OCI-LY1 (cell line): ENCODE data around the gene KLF8.

Experiments
- H2AFZ ChIP-seq: fragments of 200-600 bp; sonication (generic), shearing (Covaris generic); 2 replicates; pipeline ENCODE4 v1.6.0; 2014; ENCODE audit warnings: antibody characterized with exemption, mild to moderate bottlenecking, low read length
- H3F3A ChIP-seq: fragments of 200-600 bp; sonication (generic), shearing (Covaris generic); 2 replicates; pipeline ENCODE4 v1.6.0; 2014; ENCODE audit warnings: mild to moderate bottlenecking, antibody characterized with exemption, low read length, moderate library complexity; ENCODE audit not compliant: insufficient read depth
- H3K27ac ChIP-seq: fragments of 200-600 bp; sonication (generic); 2 replicates; pipeline ENCODE4 v1.5.1; 2014; ENCODE audit warnings: low read length, mixed run types, mild to moderate bottlenecking, low read depth; ENCODE audit not compliant: poor library complexity, severe bottlenecking
- H3K27me3 ChIP-seq: fragments of 200-600 bp; sonication (generic); 2 replicates; pipeline ENCODE4 v1.6.0; 2014; ENCODE audit warnings: antibody characterized with exemption, mild to moderate bottlenecking, low read length, moderate library complexity; ENCODE audit not compliant: insufficient read depth
- H3K36me3 ChIP-seq: fragments of 200-600 bp; sonication (generic); 2 replicates; pipeline ENCODE4 v1.6.1; 2014; ENCODE audit warnings: mild to moderate bottlenecking, antibody characterized with exemption, low read length, moderate library complexity, mixed read lengths; ENCODE audit not compliant: insufficient read depth
- H3K4me1 ChIP-seq: fragments of 200-600 bp; sonication (generic); 2 replicates; pipeline ENCODE4 v1.5.1; 2014; ENCODE audit warnings: mild to moderate bottlenecking, low read length, moderate library complexity; ENCODE audit not compliant: insufficient read depth, severe bottlenecking
- H3K4me2 ChIP-seq: fragments of 200-600 bp; sonication (generic), shearing (Covaris generic); 2 replicates; pipeline ENCODE4 v1.6.1; 2014; ENCODE audit warnings: low read length
- H3K4me3 ChIP-seq: fragments of 200-600 bp; sonication (generic); 2 replicates; pipeline ENCODE4 v1.5.1; 2014; ENCODE audit warnings: low read length, low read depth, mild to moderate bottlenecking, mixed read lengths; ENCODE audit not compliant: poor library complexity, severe bottlenecking
- H3K79me2 ChIP-seq: fragments of 200-600 bp; shearing (Covaris generic); 2 replicates; pipeline ENCODE4 v1.6.1; 2016; ENCODE audit warnings: mixed run types, low read length, mixed read lengths; ENCODE audit not compliant: insufficient read depth
- H3K9ac ChIP-seq: fragments of 200-600 bp; sonication (generic), shearing (Covaris generic); 2 replicates; pipeline ENCODE4 v1.6.1; 2014; ENCODE audit warnings: mild to moderate bottlenecking, low read length, mixed read lengths
- H3K9me2 ChIP-seq: fragments of 200-600 bp; sonication (generic), shearing (Covaris generic); 2 replicates; pipeline ENCODE4 v1.6.1; 2014; ENCODE audit warnings: low read depth, mild to moderate bottlenecking, low read length, mixed read lengths
- H3K9me3 ChIP-seq: fragments of 200-600 bp; shearing (Covaris generic); 2 replicates; pipeline ENCODE4 v1.6.1; 2014; ENCODE audit warnings: low read length, mixed read lengths
- H4K20me1 ChIP-seq: fragments of 200-600 bp; sonication (generic), shearing (Covaris generic); 2 replicates; pipeline ENCODE4 v1.6.0; 2016; ENCODE audit warnings: mild to moderate bottlenecking, low read length; ENCODE audit not compliant: insufficient read depth
- CTCF ChIP-seq: fragments of 200-600 bp; sonication (generic), shearing (Covaris generic); IDR thresholded peaks from 2 replicates; pipeline ENCODE4 v1.5.1; 2017; ENCODE audit warnings: mild to moderate bottlenecking, antibody characterized with exemption, low read length, moderate library complexity, mixed read lengths
- EZH2 ChIP-seq: fragments of 200-600 bp; sonication (generic), shearing (Covaris generic); IDR thresholded peaks from 2 replicates; pipeline ENCODE4 v1.8.0; 2017; ENCODE audit warnings: borderline replicate concordance, mixed run types, mild to moderate bottlenecking, antibody characterized with exemption, low read length, moderate library complexity, mixed read lengths

Gene KLF8

GRCh38 chrX:56288608-56289007 lies 56.5 kb downstream of the KLF8 start:
- Histone ChIP-seq H4K20me1 (no peaks in the 10 kb centered on the region), H3K9me2 (no peaks in the 10 kb centered on the region), H3K4me2 (no peak overlapping the region), H3K79me2 (no peaks in the 10 kb centered on the region), H3K9ac (no peak overlapping the region), H3K36me3 (no peaks in the 10 kb centered on the region), H3K27ac (no peak overlapping the region), H3F3A (no peaks in the 10 kb centered on the region), H3K4me1 (no peaks in the 10 kb centered on the region), H3K4me3 (no peak overlapping the region), H2AFZ (no peak overlapping the region), H3K27me3 (no peaks in the 10 kb centered on the region), H3K9me3 (no peaks in the 10 kb centered on the region)
- TF ChIP-seq EZH2 (no peak), CTCF (no peak)

- Histone ChIP-seq H3K9ac (no peak overlapping the region), H3F3A (no peaks in the 10 kb centered on the region), H2AFZ (no peak overlapping the region), H3K9me2 (no peaks in the 10 kb centered on the region), H3K79me2 (no peaks in the 10 kb centered on the region), H3K4me3 (no peak overlapping the region), H3K36me3 (no peaks in the 10 kb centered on the region), H3K27ac (no peak overlapping the region), H3K4me2 (no peak overlapping the region), H3K4me1 (no peaks in the 10 kb centered on the region), H4K20me1 (no peaks in the 10 kb centered on the region), H3K27me3 (no peaks in the 10 kb centered on the region), H3K9me3 (no peaks in the 10 kb centered on the region)
- TF ChIP-seq EZH2 (no peak), CTCF (no peak)
Observed at GRCh38 chrX:56289449-56289848, 57.3 kb downstream of the KLF8 start.

- no peaks in the 10 kb centered on the region for H3K79me2 ChIP-seq
- no peak for TF ChIP-seq EZH2
- no peak for TF ChIP-seq CTCF
- no peak overlapping the region for H3K27ac ChIP-seq
- H3K27me3 ChIP-seq: no peaks in the 10 kb centered on the region
- H2AFZ ChIP-seq: no peak overlapping the region
- H3F3A ChIP-seq: no peaks in the 10 kb centered on the region
- H3K9me3 ChIP-seq: no peaks in the 10 kb centered on the region
- H3K4me3 ChIP-seq: no peak overlapping the region
- no peaks in the 10 kb centered on the region for H4K20me1 ChIP-seq
- H3K36me3 ChIP-seq: no peaks in the 10 kb centered on the region
- no peaks in the 10 kb centered on the region for H3K9me2 ChIP-seq
- no peak overlapping the region for H3K4me2 ChIP-seq
- no peak overlapping the region for H3K9ac ChIP-seq
- H3K4me1 ChIP-seq: no peaks in the 10 kb centered on the region
Observed at GRCh38 chrX:56308726-56309125, 76.6 kb downstream of the KLF8 start.
